Measurements from ENCODE around the gene YJEFN3.

The YJEFN3 gene, protein sequence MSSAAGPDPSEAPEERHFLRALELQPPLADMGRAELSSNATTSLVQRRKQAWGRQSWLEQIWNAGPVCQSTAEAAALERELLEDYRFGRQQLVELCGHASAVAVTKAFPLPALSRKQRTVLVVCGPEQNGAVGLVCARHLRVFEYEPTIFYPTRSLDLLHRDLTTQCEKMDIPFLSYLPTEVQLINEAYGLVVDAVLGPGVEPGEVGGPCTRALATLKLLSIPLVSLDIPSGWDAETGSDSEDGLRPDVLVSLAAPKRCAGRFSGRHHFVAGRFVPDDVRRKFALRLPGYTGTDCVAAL

DNA sequence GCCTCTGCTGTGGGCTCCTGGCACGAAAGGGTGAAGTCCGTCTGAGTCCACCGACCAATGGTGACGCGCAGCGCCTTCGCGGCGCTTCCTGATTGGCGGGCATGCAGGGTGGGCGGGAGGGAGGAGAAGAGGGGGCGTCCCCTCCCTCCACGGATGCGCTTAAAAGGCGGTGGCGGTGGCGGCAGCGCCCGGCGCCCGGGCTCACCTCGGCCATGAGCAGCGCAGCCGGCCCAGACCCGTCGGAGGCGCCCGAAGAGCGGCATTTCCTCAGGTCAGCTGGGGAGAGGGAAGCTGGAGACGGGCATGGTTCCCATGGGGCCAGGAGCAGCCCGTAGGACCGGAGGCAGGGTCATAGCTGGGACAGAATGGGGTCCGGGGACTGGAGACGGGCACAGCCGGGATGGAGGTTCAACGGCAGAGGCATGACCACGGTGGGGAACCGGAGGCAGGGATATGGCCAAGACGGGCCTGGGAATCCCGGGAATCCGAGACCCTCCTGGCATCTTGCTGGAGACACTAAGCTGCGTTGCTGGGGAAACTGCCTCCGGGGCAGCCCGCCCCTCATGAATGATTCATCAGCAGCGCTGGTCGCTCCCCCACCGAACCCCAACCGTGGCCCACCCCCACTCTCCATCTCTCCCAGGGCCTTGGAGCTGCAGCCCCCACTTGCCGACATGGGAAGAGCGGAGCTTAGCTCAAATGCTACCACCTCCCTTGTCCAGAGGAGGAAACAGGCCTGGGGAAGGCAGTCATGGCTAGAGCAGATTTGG is at the start of gene YJEFN3:
TSS of gene YJEFN3 (plus strand) at position 191 of the 770 bp plus-strand sequence. CDS start at position 213, 22 bp downstream.
- DNase-seq, result no peak

DNA sequence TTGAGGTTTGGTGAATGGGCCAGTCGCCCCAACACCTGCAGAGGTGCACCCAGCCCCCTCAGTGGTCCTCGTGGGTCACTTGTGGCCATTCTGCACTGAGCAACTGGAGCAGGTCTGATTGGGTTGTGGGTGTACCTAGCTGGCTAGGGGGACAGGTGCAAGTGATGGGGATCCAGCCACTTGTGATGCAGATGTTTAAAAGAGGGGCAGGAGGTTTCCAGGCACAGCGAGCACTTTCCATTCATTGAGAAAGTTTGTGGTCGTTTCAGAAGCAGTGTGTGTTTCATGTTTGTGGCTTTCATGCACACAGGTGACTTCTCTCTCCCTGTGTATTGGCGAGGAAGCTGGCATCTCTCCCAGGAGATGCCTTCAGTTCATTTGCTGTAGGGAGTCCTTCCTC is 48.0 kb upstream of the YJEFN3 start:
- DNase-seq, result no peak

DNA sequence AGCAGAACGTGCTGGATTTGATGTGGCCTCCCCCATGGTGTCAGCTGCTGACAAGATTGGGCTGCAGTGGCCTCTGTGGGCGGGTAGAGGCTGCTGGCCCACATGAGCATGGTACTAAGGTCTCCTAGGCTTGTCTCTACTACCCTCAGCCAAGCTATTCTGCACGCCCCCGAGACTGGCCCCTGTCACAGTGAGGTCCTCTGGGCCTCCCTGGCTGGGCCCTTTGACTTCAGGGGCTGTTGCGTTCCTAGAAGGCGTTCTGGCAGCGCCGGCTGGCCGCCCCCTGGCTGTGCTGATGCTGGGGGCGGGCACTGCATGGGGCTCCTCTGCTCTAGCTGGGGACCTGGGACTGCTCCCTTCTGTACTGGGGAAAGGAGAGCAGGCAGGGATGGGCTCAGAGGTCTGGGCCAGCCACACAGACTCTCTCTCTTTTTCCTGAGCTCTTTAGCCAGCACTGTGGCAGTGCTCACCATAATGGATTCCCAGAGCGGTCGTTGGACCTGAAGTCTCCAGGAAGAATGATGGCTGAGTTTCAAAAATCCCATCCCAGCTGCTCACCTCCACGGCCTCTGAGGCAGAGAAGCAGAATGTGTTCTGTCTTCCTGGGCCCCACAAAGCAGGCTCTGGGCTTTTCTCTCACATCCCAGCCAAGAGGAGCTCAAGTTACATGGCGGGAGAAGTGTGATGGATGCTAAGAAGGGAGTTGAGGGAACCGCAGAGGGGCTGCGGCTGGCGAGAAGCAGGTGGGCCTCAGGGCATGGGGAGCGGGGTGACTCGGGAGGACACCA is 45.7 kb upstream of the YJEFN3 start:
- no peak for DNase-seq

DNA sequence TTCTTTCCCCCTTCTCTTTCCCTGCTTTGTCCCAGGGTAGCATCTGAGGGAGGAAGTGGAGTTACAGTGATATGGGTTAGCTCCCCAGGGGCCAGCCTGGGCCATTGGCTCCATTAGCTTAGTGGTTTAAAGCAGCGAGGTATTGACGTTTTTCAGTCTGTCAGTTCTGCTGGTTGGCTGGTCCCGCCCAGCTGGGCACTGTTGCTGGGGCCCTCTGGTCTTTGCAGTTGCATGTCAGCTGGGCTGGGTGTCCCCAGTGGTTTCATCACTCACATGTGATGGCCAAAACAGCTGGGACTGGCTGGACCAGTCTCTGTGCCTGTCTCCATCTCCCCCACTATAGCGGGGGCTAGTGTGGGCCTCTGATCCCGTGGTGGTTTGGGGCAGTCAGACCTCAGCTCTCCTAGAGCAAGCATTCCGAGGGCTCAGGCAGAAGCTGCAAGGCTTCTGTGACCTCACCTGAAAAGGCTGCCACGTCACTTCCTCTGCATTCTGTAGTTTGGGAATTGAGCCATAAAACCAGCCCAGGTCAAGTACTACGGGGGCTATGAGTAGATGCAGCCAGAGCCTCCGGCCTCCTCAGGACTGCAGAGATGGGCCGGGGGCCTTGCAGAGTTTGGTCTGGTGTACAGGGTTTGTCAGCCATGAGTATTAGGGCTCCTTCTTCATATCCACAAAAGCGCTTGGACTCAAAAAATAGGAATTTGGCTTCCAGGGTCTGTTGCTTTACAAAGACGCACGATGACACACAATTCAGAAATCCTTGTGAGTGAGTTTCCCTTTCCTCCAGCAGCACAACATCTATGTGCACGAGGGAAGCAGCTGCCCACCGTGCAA is 43.3 kb upstream of the YJEFN3 start:
- no peak for DNase-seq

DNA sequence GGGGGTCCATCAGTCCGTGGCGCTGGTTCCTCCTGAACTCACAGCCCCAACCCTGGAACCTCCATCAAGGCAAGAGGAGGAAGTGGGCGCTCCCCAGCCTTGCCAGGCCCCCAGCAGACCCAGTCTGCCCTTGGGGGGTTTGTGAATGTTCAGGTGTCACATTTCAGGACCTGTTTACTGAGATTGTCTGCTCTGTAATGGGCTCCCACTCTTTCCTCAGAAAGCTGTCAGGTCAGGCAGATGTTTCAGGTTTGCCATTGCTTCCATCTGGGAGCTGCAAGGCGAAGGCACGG is 42.8 kb upstream of the YJEFN3 start:
- DNase-seq, result no peak

DNA sequence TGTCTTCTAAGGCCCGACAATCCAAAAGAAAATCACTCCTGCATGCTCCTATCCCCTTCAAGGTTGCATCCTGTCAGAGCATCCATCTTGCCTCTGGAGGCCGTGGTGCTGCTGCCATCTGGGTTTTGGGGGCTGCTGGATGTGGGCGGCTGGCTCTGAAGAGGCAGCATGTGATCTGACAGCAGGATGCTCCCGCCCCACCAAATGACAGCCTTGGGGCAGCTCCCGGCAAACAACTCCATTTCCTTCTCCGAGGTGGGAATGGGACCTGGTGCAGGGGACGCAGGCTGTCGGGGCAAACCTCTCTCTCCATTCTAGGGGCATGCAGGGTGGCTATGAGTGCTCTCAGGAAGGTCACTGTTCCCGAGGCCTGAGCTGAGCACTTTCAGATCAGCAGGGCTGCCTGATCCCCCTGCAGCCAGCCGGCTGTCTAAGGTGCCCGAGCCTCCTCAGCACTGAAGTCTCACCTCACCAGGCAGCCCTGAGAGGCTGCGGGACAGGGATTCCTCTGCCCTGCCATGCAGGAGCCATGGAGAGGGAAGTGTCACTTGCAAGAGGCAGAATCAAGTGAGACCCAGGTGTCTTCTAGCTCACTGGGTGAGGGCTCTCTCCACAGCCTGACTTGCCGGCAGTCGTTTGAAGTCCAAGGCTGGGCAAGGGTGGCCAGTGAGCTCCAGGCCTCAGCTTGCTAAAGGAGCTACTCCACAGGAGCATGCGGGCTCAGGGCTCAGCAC is 42.2 kb upstream of the YJEFN3 start:
- no peak for DNase-seq

DNA sequence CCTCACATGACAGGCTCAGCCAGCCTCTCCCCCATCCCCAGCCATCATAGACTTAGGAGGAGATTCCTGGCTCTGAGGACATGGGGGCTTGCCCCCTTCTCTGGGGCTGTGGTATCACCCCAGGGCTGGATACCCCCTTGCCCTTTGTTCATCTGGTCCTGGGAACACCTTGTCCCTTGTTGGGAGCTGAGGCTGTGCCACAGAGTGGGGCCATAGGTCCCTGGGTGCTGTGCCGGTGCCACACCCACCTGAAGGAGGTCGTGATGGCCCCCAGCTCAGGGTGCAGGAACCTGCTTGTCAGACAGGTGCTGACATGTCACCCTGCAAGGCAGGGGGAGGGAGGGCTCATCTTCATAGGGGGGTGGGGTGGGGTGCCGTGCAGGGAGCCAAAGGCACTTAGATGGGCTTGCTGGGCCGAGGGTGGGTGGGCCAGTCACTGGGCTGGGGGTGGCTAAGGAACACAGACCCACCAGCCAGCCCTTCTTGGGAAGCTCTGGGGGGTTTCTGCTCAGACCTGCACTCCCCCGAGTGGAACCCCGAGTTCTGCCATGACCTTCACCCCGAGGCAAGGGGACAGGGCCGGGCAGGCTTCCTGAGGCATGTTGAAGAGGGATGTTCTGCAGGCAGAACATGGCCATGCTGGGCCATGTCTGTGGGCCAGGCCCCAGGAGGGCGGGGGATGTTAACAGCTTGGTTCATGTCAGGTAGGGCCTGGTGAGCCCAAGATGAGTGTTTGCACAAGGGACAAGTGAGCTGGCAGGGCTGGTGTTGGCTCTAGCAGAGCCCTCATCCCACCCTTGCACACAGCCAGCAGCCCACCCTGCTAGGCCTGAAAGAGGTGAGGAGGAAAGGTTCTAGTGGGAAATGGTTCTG is 41.4 kb upstream of the YJEFN3 start:
- no peak for DNase-seq

DNA sequence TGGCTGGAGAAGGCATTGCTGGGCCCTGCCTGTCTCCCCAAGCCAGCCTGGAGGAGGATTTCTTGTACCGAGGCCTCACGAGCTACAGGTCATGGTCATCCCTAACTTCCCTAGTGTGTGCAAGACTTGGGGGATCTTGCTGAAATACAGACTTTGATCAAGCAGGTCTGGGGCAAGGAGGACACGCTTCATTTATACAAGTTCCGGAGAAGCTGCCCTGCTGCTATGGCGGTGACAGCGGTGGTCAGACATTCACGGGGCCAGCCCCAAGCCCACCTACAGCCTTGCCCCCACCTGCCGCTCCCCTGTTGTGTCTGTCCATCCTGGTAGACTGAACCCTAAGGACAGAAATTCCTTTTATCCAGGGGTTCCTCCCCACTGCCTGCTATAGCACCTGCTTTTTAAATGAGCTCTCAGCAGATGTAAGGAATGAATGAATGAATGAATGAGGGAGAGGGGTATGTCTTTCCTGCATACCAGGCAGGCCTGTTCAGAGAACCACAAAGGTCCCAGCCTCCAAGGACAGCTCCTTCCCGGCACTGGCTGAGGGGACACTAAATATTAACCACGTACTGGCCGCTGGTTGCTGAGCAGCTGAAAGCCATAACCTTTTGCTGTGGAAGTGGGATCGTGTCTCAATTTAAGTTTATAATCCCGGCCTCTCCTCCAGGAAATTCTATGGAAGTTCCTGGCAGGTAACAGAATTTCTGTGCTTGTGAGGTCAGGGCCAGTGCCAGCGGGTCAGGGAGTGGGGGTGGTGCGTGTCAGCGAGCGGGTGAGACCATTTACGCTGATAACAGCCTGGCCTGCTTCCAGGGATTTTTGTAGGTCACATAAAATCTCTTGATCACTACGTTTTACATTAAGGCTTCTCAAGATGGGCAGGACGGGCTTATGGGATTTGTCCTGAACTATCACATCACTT is 40.5 kb upstream of the YJEFN3 start:
- DNase-seq, result no peak

DNA sequence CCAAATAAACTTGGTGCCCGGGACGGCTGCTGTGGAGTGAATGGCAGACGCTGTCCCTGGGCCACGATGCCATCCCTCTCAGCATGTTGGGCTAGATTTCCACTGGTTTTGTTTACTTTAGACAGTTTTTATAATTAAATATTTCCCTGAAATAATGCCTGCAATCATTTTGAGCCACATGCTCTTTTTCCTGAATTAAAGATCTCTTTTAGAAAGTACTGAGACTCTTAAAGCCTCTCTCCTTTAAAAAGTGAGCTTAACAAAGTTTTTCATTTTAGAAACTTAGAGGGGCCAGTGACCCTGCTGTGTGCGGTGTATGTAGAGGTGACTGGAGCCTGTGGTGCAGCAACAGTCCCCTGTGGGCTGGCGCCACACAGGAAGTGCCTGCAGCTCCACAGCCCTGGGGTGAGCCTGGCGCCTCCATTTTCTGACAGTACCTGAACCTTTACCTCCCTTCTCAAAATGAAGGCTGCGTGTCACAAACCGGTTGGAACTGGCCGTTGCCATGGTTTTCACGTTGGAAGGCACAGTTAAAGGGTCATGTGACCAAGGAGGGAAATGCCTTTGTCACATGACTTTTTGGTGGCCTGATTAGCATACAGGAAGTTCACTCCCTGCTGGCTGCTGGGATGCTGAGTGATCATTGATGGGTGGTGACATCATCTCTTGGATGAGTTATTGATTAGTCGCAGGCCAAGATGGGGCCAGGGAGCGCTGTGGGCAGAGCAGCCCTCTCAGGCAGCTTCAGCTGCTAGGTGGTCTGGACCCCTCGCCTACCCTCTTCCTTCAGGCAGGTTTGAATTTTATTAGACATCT is 39.6 kb upstream of the YJEFN3 start:
- no peak for DNase-seq

DNA sequence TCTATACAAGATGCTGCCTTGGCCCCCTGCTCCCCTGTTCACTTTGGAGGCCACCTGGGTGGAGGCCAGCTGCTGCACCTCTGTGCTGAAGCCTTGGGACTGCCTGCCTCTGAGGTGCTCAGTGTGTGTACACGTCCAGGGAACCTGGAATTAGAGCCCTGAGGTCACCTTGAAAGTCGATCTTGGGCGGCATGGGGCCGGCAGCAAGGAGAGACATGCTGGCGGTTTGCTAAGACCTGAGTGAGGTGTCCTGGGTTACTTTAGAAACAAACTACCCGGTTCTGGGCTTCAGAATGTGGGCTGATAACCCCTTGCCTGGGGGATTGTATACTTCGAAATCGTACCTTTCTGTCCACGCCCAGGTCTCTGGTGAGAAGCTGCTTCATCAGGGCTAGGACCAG is 38.9 kb upstream of the YJEFN3 start:
- no peak for DNase-seq

DNA sequence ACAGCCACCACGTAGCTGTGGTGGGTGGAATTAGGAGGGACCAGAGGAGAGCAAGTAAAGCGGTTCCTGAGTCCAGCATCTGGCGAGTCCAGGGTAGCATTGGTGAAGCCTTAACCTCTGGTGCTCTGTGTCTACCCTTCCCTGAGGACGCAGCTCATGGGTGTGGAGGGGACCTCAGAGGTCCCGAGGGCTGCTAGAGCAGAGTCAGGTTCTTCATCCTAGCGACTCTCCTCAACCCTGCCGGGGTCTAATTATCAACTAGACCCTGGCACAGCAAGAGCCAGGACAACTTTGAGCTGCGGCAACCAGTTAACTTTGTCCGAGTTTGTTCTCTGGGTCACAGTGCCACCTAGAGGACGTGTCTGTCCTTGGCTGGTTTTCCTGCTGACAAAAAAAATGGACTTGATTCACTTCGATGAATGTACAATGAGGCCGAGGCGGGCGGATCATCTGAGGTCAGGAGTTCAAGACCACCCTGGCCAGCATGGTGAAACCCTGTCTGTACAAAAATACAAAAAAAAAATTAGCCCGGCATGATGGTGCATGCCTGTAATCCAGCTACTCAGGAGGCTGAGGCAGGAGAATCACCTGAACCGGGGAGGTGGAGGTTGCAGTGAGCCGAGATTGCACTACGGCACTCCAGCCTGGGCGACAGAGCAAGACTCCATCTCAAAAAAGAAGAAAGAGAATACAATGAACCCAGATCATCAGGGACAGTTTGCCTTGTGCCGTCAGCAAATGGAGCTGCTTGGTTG is 38.3 kb upstream of the YJEFN3 start:
- DNase-seq, result peak; percentile 25

DNA sequence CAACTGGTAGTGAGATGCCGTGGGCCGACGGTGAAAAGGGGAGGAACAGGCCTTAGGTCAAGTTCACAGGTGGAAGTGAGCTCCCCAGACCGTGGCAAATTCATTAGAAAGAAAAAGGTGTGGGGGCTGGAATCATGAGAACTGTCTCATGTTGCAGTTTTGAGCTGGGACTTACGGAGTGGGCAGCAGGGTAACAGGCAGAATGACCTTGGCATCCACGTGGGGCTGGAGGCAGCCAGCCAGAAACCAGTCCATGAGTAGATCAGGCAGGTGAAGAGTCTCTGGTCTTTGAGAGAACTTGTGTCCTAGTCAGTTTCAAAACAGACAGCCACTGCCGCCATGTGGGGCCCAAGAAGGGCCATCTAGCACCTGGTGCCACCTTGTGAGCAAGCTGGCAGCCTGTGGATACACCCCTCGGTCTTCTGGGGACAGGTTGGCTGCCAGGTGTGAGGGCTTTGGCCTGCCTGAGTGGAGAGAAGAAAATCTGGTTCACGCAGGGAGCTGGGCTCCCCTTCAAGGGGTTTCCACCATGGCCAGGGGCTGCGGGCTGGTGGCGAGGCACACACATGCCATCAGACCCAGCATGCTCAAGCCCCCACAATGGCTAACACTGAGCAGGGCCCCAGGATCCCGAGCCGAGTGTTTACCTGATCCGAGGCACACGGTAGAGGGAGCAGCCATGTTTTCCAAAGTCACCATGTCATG is 37.2 kb upstream of the YJEFN3 start:
- DNase-seq, result no peak

DNA sequence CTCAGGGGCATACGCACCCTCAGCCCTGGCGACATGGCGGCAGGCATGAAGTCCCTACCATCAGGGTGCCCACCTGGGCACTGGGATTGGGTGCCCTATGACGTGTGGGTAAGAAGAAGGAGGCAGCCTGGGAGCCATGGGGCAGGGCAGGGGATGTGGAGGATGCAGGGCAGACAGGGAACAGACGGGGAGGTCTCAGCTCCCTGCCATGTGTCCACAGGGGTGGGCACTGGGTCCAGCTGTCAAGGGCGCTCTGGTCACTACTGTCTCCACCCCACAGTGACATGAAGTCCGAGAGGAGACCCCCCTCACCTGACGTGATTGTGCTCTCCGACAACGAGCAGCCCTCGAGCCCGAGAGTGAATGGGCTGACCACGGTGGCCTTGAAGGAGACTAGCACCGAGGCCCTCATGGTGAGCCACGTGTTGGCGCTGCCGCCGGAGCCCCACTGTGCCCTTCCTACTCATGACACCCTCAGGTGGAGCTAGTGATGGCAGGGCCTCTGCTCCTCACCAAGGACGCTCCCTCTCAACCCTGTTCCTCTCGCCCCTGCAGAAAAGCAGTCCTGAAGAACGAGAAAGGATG is 36.6 kb upstream of the YJEFN3 start:
- no peak for DNase-seq

DNA sequence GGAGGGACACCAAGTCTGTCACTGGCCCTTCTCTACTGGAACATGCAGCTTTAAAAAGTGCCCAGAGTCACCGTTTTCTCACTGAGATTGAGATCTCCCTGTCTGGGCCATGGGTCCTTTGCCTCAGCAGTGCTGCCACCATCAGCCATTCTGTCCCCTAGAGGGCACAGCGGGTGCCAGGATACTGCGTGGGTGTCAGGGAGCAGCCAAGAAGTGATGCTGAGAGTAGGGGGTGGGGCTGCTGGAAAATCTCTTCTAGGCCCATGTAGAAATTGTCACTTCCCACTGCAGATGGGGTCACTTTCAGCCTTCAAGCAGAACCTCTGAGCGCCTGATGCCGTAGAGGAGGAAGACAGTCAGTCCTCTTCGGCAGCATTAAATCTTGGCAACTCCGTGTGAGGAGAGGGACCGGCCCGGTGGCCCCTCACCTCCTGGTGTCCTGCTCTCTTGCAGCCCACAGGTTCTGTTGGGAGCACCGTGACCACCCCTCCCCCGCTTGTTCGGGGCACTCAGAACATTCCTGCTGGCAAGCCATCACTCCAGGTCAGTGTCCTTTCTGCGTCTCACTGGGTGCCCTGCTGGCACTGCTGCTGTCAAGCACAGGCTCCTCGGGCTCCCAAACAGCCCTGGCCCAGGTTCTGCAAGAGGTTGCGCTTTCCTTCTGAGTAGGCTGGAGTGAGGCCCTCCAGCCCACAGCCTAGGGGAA is 34.7 kb upstream of the YJEFN3 start:
- no peak for DNase-seq

DNA sequence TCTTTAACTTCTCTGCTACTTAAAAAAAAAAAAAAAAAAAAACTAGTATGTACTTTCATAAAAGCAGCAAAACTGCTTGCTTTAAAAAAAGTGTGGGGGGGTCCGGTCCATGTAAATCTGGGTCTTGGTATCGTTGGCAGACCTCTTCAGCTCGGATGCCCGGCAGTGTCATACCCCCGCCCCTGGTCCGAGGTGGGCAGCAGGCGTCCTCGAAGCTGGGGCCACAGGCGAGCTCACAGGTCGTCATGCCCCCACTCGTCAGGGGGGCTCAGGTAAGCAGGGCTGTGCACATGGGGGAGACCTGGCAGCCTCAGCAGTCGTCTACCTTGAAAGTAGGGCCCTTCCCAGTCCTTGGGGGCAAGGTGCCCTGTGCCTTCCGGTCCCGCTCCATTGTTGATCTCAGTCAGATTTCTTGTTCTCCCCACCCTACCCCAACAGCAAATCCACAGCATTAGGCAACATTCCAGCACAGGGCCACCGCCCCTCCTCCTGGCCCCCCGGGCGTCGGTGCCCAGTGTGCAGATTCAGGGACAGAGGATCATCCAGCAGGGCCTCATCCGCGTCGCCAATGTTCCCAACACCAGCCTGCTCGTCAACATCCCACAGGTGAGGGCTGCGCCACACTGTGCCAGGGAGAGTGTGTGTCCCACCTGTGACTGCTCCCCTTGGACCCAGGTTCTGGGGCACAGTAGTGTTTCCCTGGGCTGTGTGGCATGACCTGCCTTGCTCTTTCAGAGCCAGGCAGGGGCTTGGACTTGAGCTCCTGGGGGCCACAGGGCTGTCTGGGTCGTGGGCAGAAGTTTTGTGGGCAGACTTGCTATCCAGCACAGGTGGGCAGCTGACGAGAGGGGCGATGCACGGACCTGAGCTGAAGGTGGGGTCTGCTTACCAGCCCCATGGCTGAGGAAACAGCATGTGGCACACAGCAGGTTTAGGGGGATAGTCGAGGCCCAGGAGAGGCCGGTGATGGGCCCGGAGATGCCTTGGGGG is 32.8 kb upstream of the YJEFN3 start:
- no peak for DNase-seq
